Upper lobe of left lung (tissue), 4 donors: Measurements from ENCODE around the gene KCNQ1OT1.

Experiments used
- CTCF ChIP-seq, 6 experiments: fragments of 450-650 bp in 4 of 6; fragments of 200-600 bp in 2 of 6; sonication (generic) in 2 of 6; IDR thresholded peaks; one replicate each; pipeline ENCODE4 v1.5.1; 2016 to 2019; ENCODE audit warnings: antibody characterized with exemption in 6 of 6
- EP300 ChIP-seq, 4 donors: sonication (generic); formaldehyde crosslinking; IDR thresholded peaks; one replicate each; pipeline ENCODE4 v1.5.1; 2017; ENCODE audit warnings: antibody characterized with exemption in 4 of 4, control low read depth in 2 of 4
- POLR2A ChIP-seq, 4 donors: fragments of 450-650 bp; IDR thresholded peaks; one replicate each; pipeline ENCODE4 v1.5.1; 2016 to 2017; ENCODE audit warnings: antibody characterized with exemption in 4 of 4, mild to moderate bottlenecking in 2 of 4
- POLR2AphosphoS5 ChIP-seq, 2 donors: sonication (generic); formaldehyde crosslinking; IDR thresholded peaks; one replicate each; pipeline ENCODE4 v1.5.1; 2017; ENCODE audit warnings: antibody characterized with exemption in 2 of 2

DNA sequence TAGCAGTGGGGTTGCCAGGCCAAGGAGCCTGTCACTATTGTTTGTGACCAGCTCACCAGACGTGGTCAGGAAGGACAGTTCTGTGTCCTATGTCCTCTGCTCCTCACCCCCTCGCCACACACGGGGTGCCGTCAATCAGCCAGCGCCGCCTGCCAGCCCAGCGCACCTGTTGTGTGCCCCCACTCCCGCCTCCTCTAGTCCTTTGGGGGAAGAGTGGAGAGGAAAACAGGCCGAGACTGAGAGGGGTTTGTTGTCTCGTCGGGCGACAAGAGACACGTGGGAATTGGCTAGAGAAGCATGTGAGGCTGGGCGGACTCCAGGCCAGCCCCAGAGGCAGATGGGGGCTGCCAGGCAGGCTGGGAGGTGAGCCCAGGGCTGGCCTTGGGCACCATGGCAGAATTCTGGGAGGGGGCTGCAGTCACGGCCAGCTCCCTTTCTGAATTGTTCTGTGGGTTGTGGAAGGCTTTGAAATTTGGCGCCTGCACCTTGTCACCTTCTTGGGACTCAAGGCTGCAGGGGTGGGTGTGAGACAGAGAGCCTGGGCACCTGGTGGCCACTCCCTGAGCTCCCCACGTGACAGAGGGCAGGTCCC is 3.1 kb upstream of the KCNQ1OT1 start:
- TF ChIP-seq CTCF (IDR thresholded peaks at IDR 0.05) (no peak), POLR2A (IDR thresholded peaks at IDR 0.05) (no peak), POLR2AphosphoS5 (IDR thresholded peaks at IDR 0.05) (no peak), EP300 (IDR thresholded peaks at IDR 0.05) (no peak)
